ENCODE measurements around the gene STX1A. TPM values are rescaled to one million over a fixed set of nuclear protein-coding genes. Genes with fewer than 3 reads are reported as not detected.

The STX1A gene
- total and polyA plus RNA-seq, 2 of the 13 experiments (the other 11 are each of a cell fraction or from before 2014, with no cell fraction given): 6.1 to 12.2 TPM

DNA sequence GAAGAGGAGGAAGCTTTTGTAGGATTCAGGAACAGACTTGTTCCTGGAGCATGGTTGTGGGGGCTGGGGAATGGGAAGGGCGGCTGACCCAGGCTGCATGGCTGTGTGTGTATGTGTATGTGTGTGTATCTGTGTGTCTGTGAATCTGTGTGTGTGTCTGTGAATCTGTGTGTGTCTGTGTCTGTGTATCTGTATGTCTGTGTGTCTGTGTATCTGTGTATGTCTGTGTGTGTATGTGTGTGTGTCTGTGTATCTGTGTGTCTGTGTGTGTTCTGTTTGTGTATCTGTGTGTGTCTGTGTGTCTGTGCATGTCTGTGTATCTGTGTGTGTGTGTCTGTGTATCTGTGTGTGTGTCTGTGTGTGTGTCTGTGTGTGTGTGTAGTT lies 6.6 kb upstream of the STX1A start:
- Histone ChIP-seq H2AFZ (ENCODE audit: low read length) (no peak overlapping the region), H3K9me3 (ENCODE audit: low read length) (no peaks in the 10 kb centered on the region), H3K27me3 (ENCODE audit: control insufficient read depth in 1 of 2, insufficient read depth in 2 of 2, low read length in 2 of 2) (no peaks in the 10 kb centered on the region; a peak in 2 of 5 replicates), H3K79me2 (ENCODE audit: insufficient read depth, low read length) (no peaks in the 10 kb centered on the region), H3K4me1 (ENCODE audit: insufficient read depth, low read length) (peaks cover 10% of the 10 kb centered on the region; the same call in 1 of the 2 replicates), H3K27ac (ENCODE audit: extremely low read length, insufficient read depth, low read length) (no peak overlapping the region), H3K4me2 (ENCODE audit: low read depth, low read length) (no peak overlapping the region), H3K4me3 (replicated peaks in 1 of 3; ENCODE audit: insufficient read depth in 1 of 3, low read depth in 2 of 3, low read length in 3 of 3) (no peak overlapping the region), H3K36me3 (replicated peaks in 1 of 2; ENCODE audit: control insufficient read depth in 1 of 2, insufficient read depth in 2 of 2, low read length in 2 of 2) (no peaks in the 10 kb centered on the region), H4K20me1 (ENCODE audit: insufficient read depth, low read length) (no peaks in the 10 kb centered on the region), H3K9ac (ENCODE audit: insufficient read depth, low read depth, low read length) (no peak overlapping the region)
- intact Hi-C loops (cut with micrococcal nuclease; ENCODE audit: unreplicated experiment) (loop anchor here (5.0 kb wide), 1 partner anchor 114 kb away; no protein-coding TSS in a partner anchor), in situ Hi-C loops (cut with HindIII; ENCODE audit: extremely low pct_ligation_motif_present, low pct_unique_long_range_greater_than_20kb) (no loop called here)
- ChIA-PET POLR2A (interaction anchor here (1.1 to 1.2 kb wide), 3 partner anchors 11 to 125 kb away, joined by 3 to 6 read pairs (median 4); no protein-coding TSS in a partner anchor), CTCF (ENCODE audit: low intra/inter-chr PET ratio, low total read pairs) (interaction anchor here (1.4 to 1.8 kb wide), 3 partner anchors 24 to 119 kb away, joined by 5 to 15 read pairs (median 14); no protein-coding TSS in a partner anchor)
- 80% methylated on average over 1 of the region's 1 CpG for WGBS (ENCODE audit: low lambda C conversion rate)
- ATAC-seq (peak; percentile 56), FAIRE-seq (no peak), DNase-seq (ENCODE audit: low spot score) (no peak)
- BruUV-seq (replicated peaks): no TSS peak
- TF ChIP-seq, protein P1, sequence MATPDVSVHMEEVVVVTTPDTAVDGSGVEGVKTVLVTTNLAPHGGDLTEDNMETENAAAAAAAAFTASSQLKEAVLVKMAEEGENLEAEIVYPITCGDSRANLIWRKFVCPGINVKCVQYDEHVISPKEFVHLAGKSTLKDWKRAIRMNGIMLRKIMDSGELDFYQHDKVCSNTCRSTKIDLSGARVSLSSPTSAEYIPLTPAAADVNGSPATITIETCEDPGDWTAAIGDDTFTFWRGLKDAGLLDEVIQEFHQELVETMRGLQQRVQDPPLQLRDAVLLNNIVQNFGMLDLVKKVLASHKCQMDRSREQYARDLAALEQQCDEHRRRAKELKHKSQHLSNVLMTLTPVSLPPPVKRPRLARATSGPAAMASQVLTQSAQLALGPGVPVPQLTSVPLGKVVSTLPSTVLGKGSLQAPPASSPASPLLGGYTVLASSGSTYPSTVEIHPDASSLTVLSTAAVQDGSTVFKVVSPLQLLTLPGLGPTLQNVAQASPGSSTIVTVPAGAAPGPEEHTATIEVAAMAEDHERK (CRISPR knock-in tag; IDR thresholded peaks at IDR 0.05; ENCODE audit: low read depth): no peak
- TF ChIP-seq, protein P2, sequence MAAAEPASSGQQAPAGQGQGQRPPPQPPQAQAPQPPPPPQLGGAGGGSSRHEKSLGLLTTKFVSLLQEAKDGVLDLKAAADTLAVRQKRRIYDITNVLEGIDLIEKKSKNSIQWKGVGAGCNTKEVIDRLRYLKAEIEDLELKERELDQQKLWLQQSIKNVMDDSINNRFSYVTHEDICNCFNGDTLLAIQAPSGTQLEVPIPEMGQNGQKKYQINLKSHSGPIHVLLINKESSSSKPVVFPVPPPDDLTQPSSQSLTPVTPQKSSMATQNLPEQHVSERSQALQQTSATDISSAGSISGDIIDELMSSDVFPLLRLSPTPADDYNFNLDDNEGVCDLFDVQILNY (CRISPR knock-in tag; conservative IDR thresholded peaks at IDR 0.05): no peak
- TF ChIP-seq RFX5 (IDR thresholded peaks at IDR 0.05; ENCODE audit: low read depth, low read length) (no peak), RBM39 (IDR thresholded peaks at IDR 0.05; ENCODE audit: low read depth, low read length, poor library complexity, severe bottlenecking) (no peak), MIER3 (CRISPR knock-in tag; IDR thresholded peaks at IDR 0.05; ENCODE audit: borderline replicate concordance) (no peak), ZNF768 (CRISPR knock-in tag; IDR thresholded peaks at IDR 0.05) (0 out of 2 replicates have a peak, but pooled peaks have one; percentile 1), ZNF251 (CRISPR knock-in tag; IDR thresholded peaks at IDR 0.05) (no peak), RAD51 (IDR thresholded peaks at IDR 0.05; ENCODE audit: borderline replicate concordance) (peak; percentile 11; the same call in 1 of the 2 replicates), DPF2 (CRISPR knock-in tag; IDR thresholded peaks at IDR 0.05; ENCODE audit: borderline replicate concordance, low read depth) (no peak), ZFP36L1 (CRISPR knock-in tag; IDR thresholded peaks at IDR 0.05) (no peak), ELF3 (CRISPR knock-in tag; IDR thresholded peaks at IDR 0.05) (no peak)
- TF ChIP-seq, protein P3, sequence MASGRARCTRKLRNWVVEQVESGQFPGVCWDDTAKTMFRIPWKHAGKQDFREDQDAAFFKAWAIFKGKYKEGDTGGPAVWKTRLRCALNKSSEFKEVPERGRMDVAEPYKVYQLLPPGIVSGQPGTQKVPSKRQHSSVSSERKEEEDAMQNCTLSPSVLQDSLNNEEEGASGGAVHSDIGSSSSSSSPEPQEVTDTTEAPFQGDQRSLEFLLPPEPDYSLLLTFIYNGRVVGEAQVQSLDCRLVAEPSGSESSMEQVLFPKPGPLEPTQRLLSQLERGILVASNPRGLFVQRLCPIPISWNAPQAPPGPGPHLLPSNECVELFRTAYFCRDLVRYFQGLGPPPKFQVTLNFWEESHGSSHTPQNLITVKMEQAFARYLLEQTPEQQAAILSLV (CRISPR knock-in tag; IDR thresholded peaks at IDR 0.05; ENCODE audit: borderline replicate concordance): no peak
- TF ChIP-seq, protein P4, sequence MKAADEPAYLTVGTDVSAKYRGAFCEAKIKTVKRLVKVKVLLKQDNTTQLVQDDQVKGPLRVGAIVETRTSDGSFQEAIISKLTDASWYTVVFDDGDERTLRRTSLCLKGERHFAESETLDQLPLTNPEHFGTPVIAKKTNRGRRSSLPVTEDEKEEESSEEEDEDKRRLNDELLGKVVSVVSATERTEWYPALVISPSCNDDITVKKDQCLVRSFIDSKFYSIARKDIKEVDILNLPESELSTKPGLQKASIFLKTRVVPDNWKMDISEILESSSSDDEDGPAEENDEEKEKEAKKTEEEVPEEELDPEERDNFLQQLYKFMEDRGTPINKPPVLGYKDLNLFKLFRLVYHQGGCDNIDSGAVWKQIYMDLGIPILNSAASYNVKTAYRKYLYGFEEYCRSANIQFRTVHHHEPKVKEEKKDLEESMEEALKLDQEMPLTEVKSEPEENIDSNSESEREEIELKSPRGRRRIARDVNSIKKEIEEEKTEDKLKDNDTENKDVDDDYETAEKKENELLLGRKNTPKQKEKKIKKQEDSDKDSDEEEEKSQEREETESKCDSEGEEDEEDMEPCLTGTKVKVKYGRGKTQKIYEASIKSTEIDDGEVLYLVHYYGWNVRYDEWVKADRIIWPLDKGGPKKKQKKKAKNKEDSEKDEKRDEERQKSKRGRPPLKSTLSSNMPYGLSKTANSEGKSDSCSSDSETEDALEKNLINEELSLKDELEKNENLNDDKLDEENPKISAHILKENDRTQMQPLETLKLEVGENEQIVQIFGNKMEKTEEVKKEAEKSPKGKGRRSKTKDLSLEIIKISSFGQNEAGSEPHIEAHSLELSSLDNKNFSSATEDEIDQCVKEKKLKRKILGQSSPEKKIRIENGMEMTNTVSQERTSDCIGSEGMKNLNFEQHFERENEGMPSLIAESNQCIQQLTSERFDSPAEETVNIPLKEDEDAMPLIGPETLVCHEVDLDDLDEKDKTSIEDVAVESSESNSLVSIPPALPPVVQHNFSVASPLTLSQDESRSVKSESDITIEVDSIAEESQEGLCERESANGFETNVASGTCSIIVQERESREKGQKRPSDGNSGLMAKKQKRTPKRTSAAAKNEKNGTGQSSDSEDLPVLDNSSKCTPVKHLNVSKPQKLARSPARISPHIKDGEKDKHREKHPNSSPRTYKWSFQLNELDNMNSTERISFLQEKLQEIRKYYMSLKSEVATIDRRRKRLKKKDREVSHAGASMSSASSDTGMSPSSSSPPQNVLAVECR (CRISPR knock-in tag; IDR thresholded peaks at IDR 0.05; ENCODE audit: borderline replicate concordance): peak; percentile 10; the same call in 1 of the 2 replicates
- TF ChIP-seq, protein P5, sequence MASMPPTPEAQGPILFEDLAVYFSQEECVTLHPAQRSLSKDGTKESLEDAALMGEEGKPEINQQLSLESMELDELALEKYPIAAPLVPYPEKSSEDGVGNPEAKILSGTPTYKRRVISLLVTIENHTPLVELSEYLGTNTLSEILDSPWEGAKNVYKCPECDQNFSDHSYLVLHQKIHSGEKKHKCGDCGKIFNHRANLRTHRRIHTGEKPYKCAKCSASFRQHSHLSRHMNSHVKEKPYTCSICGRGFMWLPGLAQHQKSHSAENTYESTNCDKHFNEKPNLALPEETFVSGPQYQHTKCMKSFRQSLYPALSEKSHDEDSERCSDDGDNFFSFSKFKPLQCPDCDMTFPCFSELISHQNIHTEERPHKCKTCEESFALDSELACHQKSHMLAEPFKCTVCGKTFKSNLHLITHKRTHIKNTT (CRISPR knock-in tag; IDR thresholded peaks at IDR 0.05): no peak
